Measurements from ENCODE around the gene ABHD6. TPM values are rescaled to one million over a fixed set of nuclear protein-coding genes. Genes with fewer than 3 reads are reported as not detected.
A peak's percentile ranks its signal among the peaks of the same experiment; 100 is the strongest.

ABHD6 gene
- total and polyA plus RNA-seq, 7 donors, result 1.7 to 7.2 (median 5.0) TPM

- Histone ChIP-seq H3K4me3 (peak overlapping the region; percentile 92), H3K4me1 (peaks cover 14% of the 10 kb centered on the region), H3K27me3 (ENCODE audit: insufficient read depth in 3 of 3, low read length in 2 of 3) (no peaks in the 10 kb centered on the region), H3K27ac (peak overlapping the region; percentile 74), H3K9me3 (no peaks in the 10 kb centered on the region), H3K36me3 (ENCODE audit: insufficient read depth in 1 of 2, low read depth in 1 of 2) (no peaks in the 10 kb centered on the region)
- intact Hi-C loops (cut with DNase I), result loop anchor here (2.0 to 10.0 kb wide), 3 partner anchors 62 to 582 kb away; no protein-coding TSS in a partner anchor
- 10 to 15% (median 12%) methylated on average over 24 of the region's 24 CpGs for WGBS, 3 donors
- DNase-seq, result peak in 1 of 2 donors; percentile 14
- TF ChIP-seq CTCF (IDR thresholded peaks at IDR 0.05), result no peak
- ATAC-seq, result peak; percentile 4 to 20 (median 6)
These were observed 910 bp upstream of the ABHD6 start for GRCh38 chr3:58236527-58237237.

GRCh38 chr3:58237941-58238681 is 519 bp downstream of the ABHD6 start:
- TF ChIP-seq CTCF (IDR thresholded peaks at IDR 0.05), result no peak
- H3K4me1 ChIP-seq, result peaks cover 14% of the 10 kb centered on the region
- H3K4me3 ChIP-seq, result peak overlapping the region; percentile 92
- peak overlapping the region; percentile 74 for H3K27ac ChIP-seq
- no peaks in the 10 kb centered on the region for H3K36me3 ChIP-seq (ENCODE audit: insufficient read depth in 1 of 2, low read depth in 1 of 2)
- WGBS, 3 donors, result 1 to 5% (median 1%) methylated on average over 42 to 53 of the region's 53 CpGs
- DNase-seq (peak; percentile 65 to 80), ATAC-seq (peak; percentile 67 to 80 (median 74))
- intact Hi-C loops (cut with DNase I), result loop anchor here (2.0 to 10.0 kb wide), 3 partner anchors 61 to 583 kb away; no protein-coding TSS in a partner anchor
- no peaks in the 10 kb centered on the region for H3K27me3 ChIP-seq (ENCODE audit: insufficient read depth in 3 of 3, low read length in 2 of 3)
- H3K9me3 ChIP-seq, result no peaks in the 10 kb centered on the region

- Histone ChIP-seq H3K4me1 (peaks cover 14% of the 10 kb centered on the region), H3K9me3 (no peaks in the 10 kb centered on the region), H3K27ac (no peak overlapping the region), H3K27me3 (ENCODE audit: insufficient read depth in 3 of 3, low read length in 2 of 3) (no peaks in the 10 kb centered on the region), H3K4me3 (peak overlapping the region; percentile 92), H3K36me3 (ENCODE audit: insufficient read depth in 1 of 2, low read depth in 1 of 2) (no peaks in the 10 kb centered on the region)
- intact Hi-C loops (cut with DNase I), result loop anchor here (5.0 to 10.0 kb wide), 2 partner anchors 63 to 584 kb away; no protein-coding TSS in a partner anchor
- DNase-seq (no peak), ATAC-seq (no peak)
- 81 to 83% (median 83%) methylated on average over 7 of the region's 7 CpGs for WGBS, 3 donors
- TF ChIP-seq CTCF (IDR thresholded peaks at IDR 0.05), result no peak
These were observed 1.2 kb downstream of the ABHD6 start for GRCh38 chr3:58238830-58239229.

- H3K36me3 ChIP-seq (ENCODE audit: insufficient read depth in 1 of 2, low read depth in 1 of 2), result no peaks in the 10 kb centered on the region
- no peak for TF ChIP-seq CTCF (IDR thresholded peaks at IDR 0.05)
- no peaks in the 10 kb centered on the region for H3K9me3 ChIP-seq
- no peaks in the 10 kb centered on the region for H3K27me3 ChIP-seq (ENCODE audit: insufficient read depth in 3 of 3, low read length in 2 of 3)
- H3K4me1 ChIP-seq, result peaks cover 13% of the 10 kb centered on the region
- DNase-seq, result no peak
- no peak overlapping the region for H3K27ac ChIP-seq
- no peak for ATAC-seq
- intact Hi-C loops (cut with DNase I), result no loop called here
- whole genome bisulfite sequencing, 3 donors, result 89 to 93% (median 90%) methylated on average over 4 of the region's 4 CpGs
- H3K4me3 ChIP-seq, result no peak overlapping the region
These were observed 3.9 kb downstream of the ABHD6 start for GRCh38 chr3:58241306-58242044.
